Left ventricle myocardium inferior (tissue), 1 donor: ENCODE results near the gene IRGM. TPM values are rescaled to one million over a fixed set of nuclear protein-coding genes. Genes with fewer than 3 reads are reported as not detected.
"Not testable (repeated sequence)": the region's sequence is repeated elsewhere in the genome, so short reads cannot be mapped to it uniquely, and the experiment has no call there.

Source experiments
- DNase-seq: peaks from one replicate; pipeline ENCODE4 v3.0.0-alpha.2; 2020
- H3K27ac ChIP-seq: fragments of 200-600 bp; replicated peaks from 2 replicates; pipeline ENCODE4 v1.8.0; 2021
- H3K27me3 ChIP-seq: fragments of 200-600 bp; 2 replicates; pipeline ENCODE4 v1.8.0; 2021; ENCODE audit warnings: low read depth
- H3K36me3 ChIP-seq: fragments of 200-600 bp; 2 replicates; pipeline ENCODE4 v1.8.0; 2021
- H3K4me1 ChIP-seq: fragments of 200-600 bp; 2 replicates; pipeline ENCODE4 v1.8.0; 2021
- H3K4me3 ChIP-seq: fragments of 200-600 bp; 2 replicates; pipeline ENCODE4 v1.8.0; 2021; ENCODE audit warnings: mild to moderate bottlenecking, moderate library complexity
- H3K9me3 ChIP-seq: fragments of 200-600 bp; replicated peaks from 2 replicates; pipeline ENCODE4 v1.8.0; 2021
- intact Hi-C: fragments of 100-400 bp; cut with micrococcal nuclease; formaldehyde crosslinking; loops from one replicate; pipeline ENCODE4 v1.11.0; 2022
- total RNA-seq: library from RNA; stranded (reverse); fragmentation: NEBNext Ultra II Directional; extraction: Animal tissue kit (Norgen Biotek cat#: 25700); gene quantifications from one replicate; pipeline ENCODE4 v1.2.1, GENCODE V29; 2021
- TF ChIP-seq, protein P1 (sequence below): fragments of 200-600 bp; IDR thresholded peaks from 2 replicates; pipeline ENCODE4 v1.8.0; 2021; ENCODE audit warnings: antibody characterized with exemption, mild to moderate bottlenecking, borderline replicate concordance
- donor health status: DM: no; HTN: yes; CAD: no; lungs with severe emphysema.

Gene IRGM
- total RNA-seq, 1 donor from 2014 or later = not detected

DNA sequence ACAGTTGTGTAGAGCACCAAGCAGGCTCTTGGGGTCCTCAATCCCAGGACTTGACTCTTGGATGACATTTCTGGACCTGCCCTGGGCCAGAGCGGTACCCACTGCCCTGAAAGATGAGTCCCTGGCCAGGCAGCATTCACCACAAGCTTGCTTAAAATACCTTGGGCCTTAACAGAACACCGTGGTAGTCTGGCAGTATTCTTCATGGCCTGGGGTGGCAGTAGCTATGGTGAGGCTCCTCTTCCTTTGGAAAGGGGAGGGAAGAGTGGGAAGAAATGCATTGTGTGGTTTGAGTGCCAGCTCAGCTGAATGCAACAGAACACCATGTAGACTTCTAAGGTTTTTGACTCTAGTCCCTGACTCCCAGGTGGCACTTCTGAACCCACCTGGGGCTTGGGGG lies 29.4 kb upstream of the IRGM start:
- no peak overlapping the region for H3K4me3 ChIP-seq
- no peaks in the 10 kb centered on the region for H3K27me3 ChIP-seq
- H3K4me1 ChIP-seq = no peaks in the 10 kb centered on the region
- TF ChIP-seq, protein P1, sequence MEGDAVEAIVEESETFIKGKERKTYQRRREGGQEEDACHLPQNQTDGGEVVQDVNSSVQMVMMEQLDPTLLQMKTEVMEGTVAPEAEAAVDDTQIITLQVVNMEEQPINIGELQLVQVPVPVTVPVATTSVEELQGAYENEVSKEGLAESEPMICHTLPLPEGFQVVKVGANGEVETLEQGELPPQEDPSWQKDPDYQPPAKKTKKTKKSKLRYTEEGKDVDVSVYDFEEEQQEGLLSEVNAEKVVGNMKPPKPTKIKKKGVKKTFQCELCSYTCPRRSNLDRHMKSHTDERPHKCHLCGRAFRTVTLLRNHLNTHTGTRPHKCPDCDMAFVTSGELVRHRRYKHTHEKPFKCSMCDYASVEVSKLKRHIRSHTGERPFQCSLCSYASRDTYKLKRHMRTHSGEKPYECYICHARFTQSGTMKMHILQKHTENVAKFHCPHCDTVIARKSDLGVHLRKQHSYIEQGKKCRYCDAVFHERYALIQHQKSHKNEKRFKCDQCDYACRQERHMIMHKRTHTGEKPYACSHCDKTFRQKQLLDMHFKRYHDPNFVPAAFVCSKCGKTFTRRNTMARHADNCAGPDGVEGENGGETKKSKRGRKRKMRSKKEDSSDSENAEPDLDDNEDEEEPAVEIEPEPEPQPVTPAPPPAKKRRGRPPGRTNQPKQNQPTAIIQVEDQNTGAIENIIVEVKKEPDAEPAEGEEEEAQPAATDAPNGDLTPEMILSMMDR = no peak
- DNase-seq = no peak
- H3K9me3 ChIP-seq = peaks cover 31% of the 10 kb centered on the region
- intact Hi-C loops = no loop called here
- H3K27ac ChIP-seq = no peak overlapping the region
- no peaks in the 10 kb centered on the region for H3K36me3 ChIP-seq

DNA sequence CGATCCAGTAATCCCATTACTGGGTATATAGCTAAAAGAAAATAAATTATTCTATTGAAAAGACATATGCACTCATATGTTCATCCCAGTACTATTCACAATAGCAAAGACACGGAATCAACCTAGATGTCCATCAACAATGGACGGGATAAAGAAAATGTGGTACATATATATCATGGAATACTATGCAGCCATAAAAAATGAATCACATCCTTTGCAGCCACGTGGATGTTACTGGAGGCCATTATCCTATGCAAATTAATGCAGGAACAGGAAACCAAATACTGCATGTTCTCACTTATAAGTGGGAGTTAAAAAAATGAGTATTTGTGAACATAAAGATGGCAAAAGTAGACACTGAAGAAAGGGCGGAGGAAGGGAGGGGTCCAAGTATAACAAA lies 16.6 kb upstream of the IRGM start:
- H3K4me1 ChIP-seq = no peaks in the 10 kb centered on the region
- peaks cover 3% of the 10 kb centered on the region for H3K27me3 ChIP-seq
- no peak overlapping the region for H3K4me3 ChIP-seq
- no peak overlapping the region for H3K27ac ChIP-seq
- intact Hi-C loops = no loop called here
- no peaks in the 10 kb centered on the region for H3K36me3 ChIP-seq
- DNase-seq = no peak
- TF ChIP-seq, protein P1 = no peak
- peaks cover 46% of the 10 kb centered on the region for H3K9me3 ChIP-seq

DNA sequence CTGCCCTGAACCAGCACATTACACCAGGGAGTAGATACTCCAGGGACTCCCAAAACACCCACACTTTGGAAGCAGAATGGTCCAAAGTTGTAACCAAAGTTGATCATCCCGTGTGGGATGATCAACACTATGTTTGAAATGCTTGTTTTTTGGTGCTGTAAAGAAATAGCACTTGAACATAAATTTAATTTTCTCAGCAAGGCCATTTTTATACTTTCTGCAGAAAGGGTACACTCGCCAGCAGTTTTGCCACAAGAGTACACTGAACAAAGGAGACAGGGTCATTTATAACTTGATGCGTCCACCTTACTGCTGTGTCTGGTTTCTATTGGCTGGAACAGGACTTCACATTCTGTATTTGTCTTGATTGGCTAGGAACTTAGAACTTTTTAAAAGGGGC lies 14.5 kb upstream of the IRGM start:
- peaks cover 46% of the 10 kb centered on the region for H3K9me3 ChIP-seq
- DNase-seq, intact Hi-C loops, H3K36me3 ChIP-seq, H3K27me3 ChIP-seq, H3K4me1 ChIP-seq, H3K27ac ChIP-seq, H3K4me3 ChIP-seq: not testable (repeated sequence)

DNA sequence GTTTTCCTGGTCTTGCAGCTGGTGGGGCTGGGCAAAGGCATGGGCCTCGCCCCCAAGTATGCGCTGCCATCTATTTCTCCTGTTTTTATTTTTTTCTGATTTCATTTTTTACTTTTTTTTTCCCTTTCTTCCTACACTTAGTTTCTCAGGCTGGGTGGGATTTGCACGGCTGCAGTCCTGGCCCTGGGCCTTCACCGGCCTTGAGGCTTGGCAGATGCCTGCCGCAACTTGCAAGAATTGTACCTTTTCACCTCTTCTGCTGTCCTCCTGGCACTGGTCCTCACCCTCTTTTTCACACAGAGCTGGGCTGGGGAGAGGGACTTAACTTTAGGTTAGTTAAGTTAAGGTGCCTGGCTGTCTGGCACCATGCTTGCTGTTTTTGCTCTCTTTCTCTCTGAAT lies 10.3 kb upstream of the IRGM start:
- Histone ChIP-seq H3K36me3 (no peaks in the 10 kb centered on the region), H3K4me3 (no peak overlapping the region), H3K27ac (no peak overlapping the region), H3K9me3 (peaks cover 29% of the 10 kb centered on the region), H3K27me3 (peaks cover 20% of the 10 kb centered on the region), H3K4me1 (no peaks in the 10 kb centered on the region)
- intact Hi-C loops = no loop called here
- no peak for DNase-seq
- TF ChIP-seq, protein P1 = no peak

DNA sequence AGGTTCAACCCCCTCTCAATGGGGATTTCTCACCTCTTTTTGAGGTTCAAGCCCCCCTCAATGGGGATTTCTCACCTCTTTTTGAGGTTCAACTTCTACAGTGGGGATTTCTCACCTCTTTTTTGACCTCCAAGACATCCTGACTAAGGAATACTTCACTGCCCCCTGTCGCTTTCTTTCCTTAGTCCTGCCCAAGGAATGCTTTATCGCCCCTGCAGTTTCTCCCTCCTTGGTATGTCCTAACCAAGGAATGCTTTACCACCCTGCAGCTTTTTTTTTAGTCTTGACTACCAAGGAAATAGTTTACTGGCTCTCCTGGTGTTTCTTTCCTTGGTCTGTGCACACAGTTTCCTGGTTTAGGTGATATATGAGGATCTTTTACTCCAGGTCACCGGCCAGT lies 9.6 kb upstream of the IRGM start:
- Histone ChIP-seq H3K4me1 (no peaks in the 10 kb centered on the region), H3K27ac (no peak overlapping the region), H3K4me3 (no peak overlapping the region), H3K9me3 (peaks cover 22% of the 10 kb centered on the region), H3K27me3 (peaks cover 20% of the 10 kb centered on the region), H3K36me3 (no peaks in the 10 kb centered on the region)
- DNase-seq = no peak
- TF ChIP-seq, protein P1 = no peak
- intact Hi-C loops = no loop called here

DNA sequence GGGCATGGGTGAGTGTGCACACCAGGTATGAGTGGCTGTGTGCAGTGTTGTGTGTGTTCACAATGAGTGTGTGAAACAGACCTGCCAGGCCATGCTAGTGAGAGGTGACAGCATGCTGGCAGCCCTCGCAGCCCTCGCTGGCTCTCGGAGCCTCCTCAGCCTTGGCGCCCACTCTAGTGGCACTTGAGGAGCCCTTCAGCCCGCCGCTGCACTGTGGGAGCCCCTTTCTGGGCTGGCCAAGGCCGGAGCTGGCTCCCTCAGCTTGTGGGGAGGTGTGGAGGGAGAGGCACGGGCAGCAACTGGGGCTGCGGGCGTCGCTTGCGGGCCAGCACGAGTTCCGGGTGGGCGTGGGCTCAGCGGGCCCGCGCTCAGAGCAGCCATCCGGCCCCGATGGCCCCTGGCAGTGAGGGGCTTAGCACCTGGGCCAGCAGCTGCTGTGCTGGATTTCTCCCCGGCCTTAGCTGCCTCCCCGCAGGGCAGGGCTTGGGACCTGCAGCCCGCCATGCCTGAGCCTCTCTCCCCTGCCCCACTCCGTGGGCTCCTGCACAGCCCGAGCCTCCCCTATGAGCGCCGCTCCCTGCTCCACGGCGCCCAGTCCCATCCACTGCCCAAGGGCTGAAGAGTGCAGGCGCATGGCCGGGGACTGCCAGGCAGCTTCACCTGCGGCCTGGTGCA lies 999 bp upstream of the IRGM start:
- intact Hi-C loops = loop anchor here (5.0 kb wide), 1 partner anchor 283 kb away; no protein-coding TSS in a partner anchor
- H3K4me3 ChIP-seq, H3K4me1 ChIP-seq, H3K36me3 ChIP-seq, DNase-seq, H3K9me3 ChIP-seq, H3K27ac ChIP-seq, H3K27me3 ChIP-seq: not testable (repeated sequence)
